HUES64 (cell line): Measurements from ENCODE around the gene C9orf153.

Experiments
- H3K27ac ChIP-seq: 2 replicates; pipeline ENCODE4 v1.7.0; 2013; ENCODE audit warnings: low read depth, low read length, inconsistent platforms
- H3K27me3 ChIP-seq: 2 replicates; pipeline ENCODE4 v1.6.1; 2013; ENCODE audit warnings: mild to moderate bottlenecking, low read length; ENCODE audit not compliant: insufficient read depth
- H3K36me3 ChIP-seq: 2 replicates; pipeline ENCODE4 v1.6.1; 2013; ENCODE audit warnings: mild to moderate bottlenecking, low read length; ENCODE audit not compliant: insufficient read depth
- H3K4me1 ChIP-seq: 2 replicates; pipeline ENCODE4 v1.6.1; 2013; ENCODE audit warnings: mild to moderate bottlenecking, low read length, moderate library complexity; ENCODE audit not compliant: insufficient read depth
- H3K4me3 ChIP-seq: 2 replicates; pipeline ENCODE4 v1.5.1; 2013; ENCODE audit warnings: mild to moderate bottlenecking, low read length, moderate library complexity
- H3K9ac ChIP-seq: 2 replicates; pipeline ENCODE4 v1.6.1; 2013; ENCODE audit warnings: mild to moderate bottlenecking, low read depth, low read length
- H3K9me3 ChIP-seq: 2 replicates; pipeline ENCODE4 v1.6.1; 2013; ENCODE audit warnings: low read depth, low read length; ENCODE audit not compliant: insufficient read depth
- WGBS: fragments of 150-250, 120-280 bp; methylation state at CpG from one replicate; pipeline ENCODE4 v1.1.7; 2013; ENCODE audit warnings: missing lambda C conversion rate; 5-methylcytosine and 5-hydroxymethylcytosine counted together

Gene C9orf153

DNA sequence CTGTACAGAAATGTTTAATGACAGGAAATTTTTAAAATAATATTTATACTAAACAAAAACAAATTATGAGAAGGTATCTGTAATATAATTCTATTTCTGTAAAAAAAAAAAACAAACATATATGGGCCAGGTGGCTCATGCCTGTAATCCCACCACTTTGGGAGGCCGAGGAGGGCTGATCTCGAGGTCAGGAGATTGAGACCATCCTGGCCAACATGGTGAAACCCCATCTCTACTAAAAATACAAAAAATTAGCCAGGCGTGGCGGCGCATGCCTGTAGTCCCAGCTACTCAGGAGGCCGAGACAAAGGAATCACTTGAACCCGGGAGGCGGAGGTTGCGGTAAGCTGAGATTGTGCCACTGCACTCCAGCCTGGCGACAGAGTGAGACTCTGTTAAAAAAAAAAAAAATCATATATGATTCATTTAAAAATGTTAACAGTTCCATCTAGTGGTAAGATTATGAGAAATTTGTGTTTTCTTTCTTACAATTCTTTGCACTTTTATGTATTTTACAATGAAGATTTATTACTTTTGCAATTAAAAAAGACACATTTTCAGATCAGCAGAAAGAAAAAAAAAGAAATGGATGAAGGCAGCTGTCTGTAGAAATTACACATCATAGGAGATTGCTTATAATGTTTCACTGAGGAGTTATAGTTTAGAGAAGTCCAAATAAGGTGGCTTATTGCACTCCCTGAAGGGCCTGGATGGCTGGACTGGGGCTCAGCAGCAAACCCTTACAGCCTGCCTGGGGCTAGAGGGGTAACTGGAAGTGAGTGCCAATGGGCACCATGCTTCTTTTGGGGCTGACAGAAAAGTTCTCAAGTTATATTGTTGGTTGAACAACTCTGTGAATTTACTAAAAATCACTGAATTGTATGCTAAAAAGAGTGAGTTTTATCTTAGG is 20.3 kb downstream of the C9orf153 start:
- Histone ChIP-seq H3K4me1 (0 out of 2 replicates have a peak, but pooled peaks cover 2% of the 10 kb centered on the region), H3K9ac (no peak overlapping the region), H3K27ac (no peak overlapping the region), H3K36me3 (no peaks in the 10 kb centered on the region), H3K9me3 (no peaks in the 10 kb centered on the region), H3K27me3 (no peaks in the 10 kb centered on the region), H3K4me3 (no peak overlapping the region)
- WGBS: 95% methylated on average over 9 of the region's 10 CpGs

DNA sequence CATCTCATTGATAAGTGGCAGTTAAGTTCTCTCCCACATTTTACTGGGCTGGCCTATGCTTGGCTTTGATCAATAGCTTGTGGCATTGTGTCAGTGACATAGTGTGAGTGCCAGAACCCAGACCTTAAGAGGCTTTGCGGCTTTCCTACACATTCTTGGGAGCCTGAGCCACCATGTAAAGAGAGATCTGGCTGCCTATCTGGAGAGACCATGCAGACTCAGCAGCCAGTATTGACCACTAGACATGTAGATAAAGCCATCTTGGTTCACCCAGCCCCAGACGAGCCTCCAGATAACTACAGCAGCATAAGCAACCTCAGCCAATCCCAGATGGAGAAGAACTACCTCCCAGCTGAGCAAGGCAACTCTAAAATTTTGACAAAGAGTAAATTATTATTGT is 28.6 kb downstream of the C9orf153 start:
- no peak overlapping the region for H3K27ac ChIP-seq

DNA sequence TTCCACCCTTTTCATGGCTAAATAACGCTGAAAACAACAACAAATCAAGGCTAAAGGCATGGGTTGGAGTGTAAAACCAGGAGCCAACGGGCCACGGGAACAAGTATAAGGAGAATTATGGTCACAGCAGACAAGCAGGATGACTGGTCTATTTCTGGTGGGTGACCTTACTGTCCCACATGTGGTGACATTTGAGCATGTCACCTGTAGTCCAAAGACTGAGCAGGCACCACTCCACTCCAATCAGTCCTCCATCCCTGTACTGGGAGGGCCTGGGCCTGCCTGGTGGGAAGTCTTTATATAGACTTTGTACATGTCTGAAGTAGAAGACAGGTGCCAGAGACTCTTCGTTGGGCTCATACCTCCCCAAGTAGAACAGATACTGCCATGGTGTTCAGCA is 36.8 kb downstream of the C9orf153 start:
- no peak overlapping the region for H3K4me3 ChIP-seq
- no peaks in the 10 kb centered on the region for H3K27me3 ChIP-seq
- H3K4me1 ChIP-seq: no peaks in the 10 kb centered on the region
- H3K9ac ChIP-seq: no peak overlapping the region
- 86% methylated on average over 4 of the region's 4 CpGs for WGBS
- no peaks in the 10 kb centered on the region for H3K36me3 ChIP-seq
- H3K9me3 ChIP-seq: no peaks in the 10 kb centered on the region
- no peak overlapping the region for H3K27ac ChIP-seq

More for the DNA sequence above, 28.6 kb downstream of the C9orf153 start:
- Histone ChIP-seq H3K4me3 (no peak overlapping the region), H3K9ac (no peak overlapping the region), H3K9me3 (no peaks in the 10 kb centered on the region), H3K27me3 (no peaks in the 10 kb centered on the region), H3K36me3 (no peaks in the 10 kb centered on the region), H3K4me1 (no peaks in the 10 kb centered on the region)
- WGBS: 86% methylated on average over 2 of the region's 2 CpGs

DNA sequence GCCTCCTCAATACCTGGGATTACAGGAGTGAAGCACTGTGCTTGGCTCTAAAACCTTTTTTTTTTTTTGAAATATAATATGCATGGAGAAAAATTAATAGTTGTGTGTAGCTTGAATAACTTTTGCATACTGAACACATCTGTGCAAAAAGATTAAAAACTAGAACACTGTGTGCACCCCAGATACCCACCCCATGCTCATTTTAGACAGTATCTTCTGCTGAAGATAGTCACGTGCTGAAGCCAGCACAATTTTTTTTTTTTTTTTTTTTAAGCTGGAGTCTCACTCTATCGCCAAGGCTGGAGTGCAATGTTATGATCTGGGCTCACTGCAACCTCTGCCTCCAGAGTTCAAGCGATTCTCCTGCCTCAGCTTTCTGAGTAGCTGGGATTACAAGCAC is 39.9 kb downstream of the C9orf153 start:
- no peaks in the 10 kb centered on the region for H3K4me1 ChIP-seq
- no peak overlapping the region for H3K9ac ChIP-seq
- 91% methylated on average over 3 of the region's 3 CpGs for WGBS
- H3K27me3 ChIP-seq: no peaks in the 10 kb centered on the region
- no peak overlapping the region for H3K4me3 ChIP-seq
- H3K36me3 ChIP-seq: no peaks in the 10 kb centered on the region
- no peaks in the 10 kb centered on the region for H3K9me3 ChIP-seq
- H3K27ac ChIP-seq: no peak overlapping the region

DNA sequence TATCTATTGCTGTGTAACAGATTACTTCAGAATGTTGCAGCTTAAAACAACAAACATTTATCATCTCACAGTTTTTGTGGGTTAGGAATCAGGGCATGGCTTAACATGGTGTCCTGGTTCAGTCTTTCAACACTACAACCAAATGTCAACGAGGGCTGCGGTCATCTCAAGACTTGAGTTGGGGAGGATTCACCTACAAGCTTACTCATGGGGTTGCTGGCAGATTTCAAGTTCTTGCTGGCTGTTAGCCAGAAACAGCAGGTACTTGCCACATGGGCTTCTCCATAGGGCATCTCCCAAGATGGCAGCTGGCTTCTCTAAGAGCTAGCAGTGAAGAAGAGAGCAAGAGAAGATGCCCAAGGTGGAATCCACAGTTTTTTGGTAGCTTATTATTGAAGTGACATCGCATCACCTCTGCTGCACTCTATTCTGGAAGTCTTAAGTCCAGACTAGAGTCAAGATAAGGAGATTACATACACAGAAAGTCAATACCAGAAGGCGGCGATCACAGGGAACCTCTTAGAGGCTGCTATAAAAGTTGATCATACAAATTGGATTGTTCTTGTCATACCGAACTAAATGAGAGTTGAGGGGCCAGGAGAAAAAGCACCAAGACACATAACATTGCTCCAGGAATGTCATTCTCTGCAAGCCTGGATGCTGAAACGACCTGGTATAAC is 42.2 kb downstream of the C9orf153 start:
- no peak overlapping the region for H3K9ac ChIP-seq
- no peaks in the 10 kb centered on the region for H3K4me1 ChIP-seq
- no peaks in the 10 kb centered on the region for H3K9me3 ChIP-seq
- WGBS: 92% methylated on average over 7 of the region's 7 CpGs
- no peak overlapping the region for H3K4me3 ChIP-seq
- no peaks in the 10 kb centered on the region for H3K27me3 ChIP-seq
- H3K27ac ChIP-seq: no peak overlapping the region
- no peaks in the 10 kb centered on the region for H3K36me3 ChIP-seq

DNA sequence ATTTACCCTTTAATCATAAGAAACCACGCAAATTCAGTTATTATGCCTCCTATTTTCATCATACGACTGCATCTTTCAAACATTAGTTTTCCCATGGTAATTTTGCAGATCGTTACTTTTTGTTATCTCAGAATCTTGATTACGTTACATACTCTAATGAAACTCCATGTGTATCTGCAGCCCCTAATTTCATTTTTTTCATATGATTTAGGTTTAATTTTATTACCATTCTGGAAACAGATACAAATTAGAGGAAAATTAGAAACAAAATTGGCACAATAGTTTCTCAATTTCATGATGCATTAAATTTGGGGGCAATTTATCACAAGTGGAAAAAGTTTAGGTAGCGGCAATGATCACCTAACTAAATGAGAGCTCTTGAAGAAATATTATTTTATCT is 52.3 kb downstream of the C9orf153 start:
- WGBS: 91% methylated on average over 5 of the region's 5 CpGs
- Histone ChIP-seq H3K4me1 (no peaks in the 10 kb centered on the region), H3K27me3 (no peaks in the 10 kb centered on the region), H3K27ac (no peak overlapping the region), H3K9me3 (no peaks in the 10 kb centered on the region), H3K36me3 (no peaks in the 10 kb centered on the region), H3K4me3 (no peak overlapping the region), H3K9ac (no peak overlapping the region)

DNA sequence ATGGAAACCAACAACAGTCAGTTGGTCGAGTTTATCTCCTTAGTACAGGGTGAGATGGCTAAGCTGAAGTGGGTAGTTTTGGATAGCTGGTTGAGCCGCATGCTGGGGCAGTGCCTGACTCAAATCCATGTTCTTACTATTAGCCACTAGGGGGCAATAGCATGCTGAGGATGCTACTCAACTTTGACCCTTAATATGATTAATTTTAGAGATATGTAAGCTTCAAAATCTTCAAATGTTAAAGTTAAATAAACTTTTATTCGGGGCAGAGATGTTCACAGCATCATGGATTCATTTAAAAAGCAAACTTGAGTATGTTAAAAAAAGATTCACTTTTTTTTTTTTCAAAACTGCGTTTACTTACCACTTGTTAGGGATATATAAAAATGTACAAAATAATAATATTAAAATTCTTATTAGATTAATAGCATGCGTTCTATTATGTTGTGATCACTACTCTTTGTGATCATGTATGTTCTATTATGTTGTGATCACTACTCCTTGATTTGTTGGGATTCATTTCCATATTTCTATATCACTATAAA is 57.0 kb downstream of the C9orf153 start:
- WGBS: 6% methylated on average over 3 of the region's 5 CpGs
- no peaks in the 10 kb centered on the region for H3K9me3 ChIP-seq
- no peak overlapping the region for H3K4me3 ChIP-seq
- no peak overlapping the region for H3K27ac ChIP-seq
- no peaks in the 10 kb centered on the region for H3K27me3 ChIP-seq
- no peaks in the 10 kb centered on the region for H3K36me3 ChIP-seq
- H3K9ac ChIP-seq: no peak overlapping the region
- H3K4me1 ChIP-seq: no peaks in the 10 kb centered on the region

DNA sequence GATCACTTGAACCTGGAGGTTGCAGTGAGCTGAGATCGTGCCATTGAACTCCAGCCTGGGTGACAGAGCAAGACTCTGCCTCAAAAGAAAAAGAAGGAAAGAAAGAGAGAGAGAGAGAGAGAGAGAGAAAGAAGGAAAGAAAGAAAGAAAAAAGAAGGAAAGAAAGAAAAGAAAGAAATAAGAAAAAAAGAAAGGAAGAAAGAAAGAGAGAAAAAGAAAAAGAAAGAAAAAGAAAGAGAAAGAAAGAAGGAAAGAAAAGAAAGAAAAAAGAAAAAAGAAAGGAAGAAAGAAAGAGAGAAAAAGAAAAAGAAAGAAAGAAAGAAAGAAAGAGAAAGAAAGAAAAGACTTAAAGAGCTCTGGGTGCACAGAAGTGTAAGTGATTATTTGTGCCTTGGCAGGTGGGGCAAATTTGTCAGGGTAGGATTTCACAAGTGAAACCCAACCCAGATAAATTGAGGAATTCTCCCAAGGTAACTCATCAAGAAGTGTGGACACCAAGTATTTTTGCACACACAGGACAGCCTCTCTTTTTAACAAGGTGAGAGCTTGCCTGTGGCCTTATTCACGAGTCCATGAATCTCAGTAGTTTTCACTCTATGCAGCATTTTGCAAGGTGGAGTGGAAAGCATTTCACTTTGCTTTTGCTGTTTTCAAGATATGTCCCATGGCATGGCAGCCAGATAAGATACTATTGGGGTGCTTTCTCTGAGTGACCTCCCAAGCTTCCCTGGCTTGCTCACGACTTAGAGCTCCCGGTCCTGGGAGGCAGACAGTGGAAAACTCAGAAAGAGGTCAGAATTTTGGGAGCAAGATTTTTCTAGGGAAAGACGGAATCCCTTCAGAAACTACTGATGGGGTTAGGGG is 57.8 kb downstream of the C9orf153 start:
- Histone ChIP-seq H3K9ac (no peak overlapping the region), H3K4me1 (no peaks in the 10 kb centered on the region), H3K27me3 (no peaks in the 10 kb centered on the region), H3K4me3 (no peak overlapping the region), H3K27ac (no peak overlapping the region), H3K9me3 (no peaks in the 10 kb centered on the region), H3K36me3 (no peaks in the 10 kb centered on the region)
- 79% methylated on average over 5 of the region's 5 CpGs for WGBS

DNA sequence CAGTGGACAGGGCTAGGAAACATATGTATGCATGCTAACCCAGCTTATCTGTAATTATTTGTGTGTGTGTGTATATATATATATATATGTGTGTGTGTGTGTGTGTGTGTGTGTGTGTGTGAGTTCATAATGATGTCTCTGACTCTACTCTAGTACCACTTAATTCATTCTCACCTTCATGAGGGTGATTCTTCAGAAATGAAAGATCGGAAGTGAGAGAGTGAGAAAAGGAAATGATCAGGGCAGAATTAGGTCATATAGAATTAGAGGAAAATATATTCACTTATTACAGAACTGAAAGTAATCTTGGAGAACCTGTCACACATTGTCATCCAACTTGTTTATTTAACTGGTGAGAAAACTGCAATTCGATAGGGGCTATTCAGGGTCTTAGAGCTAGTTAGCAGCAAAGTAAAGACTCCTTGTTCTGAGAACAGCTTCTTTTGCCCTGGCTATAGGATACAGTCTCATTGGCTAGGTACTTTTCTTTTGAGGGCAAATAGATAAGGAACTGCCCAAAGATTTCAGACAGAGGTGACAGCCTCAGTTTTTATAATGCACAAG is 58.8 kb downstream of the C9orf153 start:
- Histone ChIP-seq H3K4me1 (no peaks in the 10 kb centered on the region), H3K36me3 (no peaks in the 10 kb centered on the region), H3K9me3 (no peaks in the 10 kb centered on the region), H3K27me3 (no peaks in the 10 kb centered on the region), H3K4me3 (no peak overlapping the region), H3K9ac (no peak overlapping the region), H3K27ac (no peak overlapping the region)
- WGBS: 81% methylated on average over 1 of the region's 2 CpGs

DNA sequence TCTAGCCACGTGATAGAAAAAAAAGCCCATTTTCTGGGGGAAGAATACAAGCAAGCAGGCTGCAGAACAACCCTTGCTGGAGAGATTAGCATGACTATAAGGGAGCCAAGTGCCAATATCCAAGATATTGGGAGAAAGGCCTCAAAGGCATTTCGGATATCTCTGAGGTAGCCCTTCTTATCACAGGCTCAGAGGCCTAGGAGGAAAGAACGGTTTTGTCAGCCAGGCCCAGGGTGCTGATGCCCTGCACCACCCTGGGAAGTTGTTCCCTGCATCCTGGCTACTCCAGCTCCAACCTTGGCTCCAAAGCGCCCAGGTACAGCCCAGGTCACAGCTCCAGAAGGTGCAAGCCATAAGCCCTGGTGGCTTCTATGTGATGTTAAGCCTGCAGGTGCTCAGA is 66.4 kb downstream of the C9orf153 start:
- H3K9me3 ChIP-seq: peaks cover 20% of the 10 kb centered on the region
- no peaks in the 10 kb centered on the region for H3K4me1 ChIP-seq
- no peaks in the 10 kb centered on the region for H3K36me3 ChIP-seq
- no peak overlapping the region for H3K27ac ChIP-seq
- no peaks in the 10 kb centered on the region for H3K27me3 ChIP-seq
- no peak overlapping the region for H3K9ac ChIP-seq
- H3K4me3 ChIP-seq: no peak overlapping the region
- 91% methylated on average over 4 of the region's 4 CpGs for WGBS
